ENCODE data around the gene SORCS2.

The SORCS2 gene

GRCh38 chr4:7684294-7684693 lies 492.0 kb downstream of the SORCS2 start:
- no peak for DNase-seq

GRCh38 chr4:7686070-7686870 lies 493.9 kb downstream of the SORCS2 start:
- no peak for DNase-seq

- DNase-seq, result no peak
Measured at GRCh38 chr4:7687006-7687405, 494.7 kb downstream of the SORCS2 start.

- DNase-seq, result no peak
Measured at GRCh38 chr4:7687796-7688195, 495.5 kb downstream of the SORCS2 start.

- no peak for DNase-seq
Measured at GRCh38 chr4:7689773-7690693, 497.7 kb downstream of the SORCS2 start.

DNA sequence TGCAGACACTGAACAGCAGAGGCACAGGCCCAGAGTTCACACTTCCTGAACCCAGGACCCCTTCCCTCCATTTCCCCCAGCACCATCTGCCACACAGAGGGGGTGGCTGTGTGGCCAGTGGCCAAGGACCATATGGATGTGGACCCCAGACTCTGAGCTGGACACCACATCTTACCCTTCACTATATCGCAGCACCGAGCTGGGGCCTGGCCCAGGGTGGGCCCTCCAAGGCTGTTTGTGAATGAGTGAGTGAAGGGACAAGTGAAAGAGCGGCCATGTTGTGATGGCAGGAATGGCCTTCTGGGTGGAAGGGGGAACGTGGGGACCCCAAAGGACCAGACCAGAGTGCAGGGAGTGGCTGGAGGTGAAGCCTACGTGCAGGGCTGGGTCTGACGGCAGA lies 498.7 kb downstream of the SORCS2 start:
- no peak for DNase-seq

- peak; percentile 78 for DNase-seq
Measured at GRCh38 chr4:7691982-7692381, 499.6 kb downstream of the SORCS2 start.

DNA sequence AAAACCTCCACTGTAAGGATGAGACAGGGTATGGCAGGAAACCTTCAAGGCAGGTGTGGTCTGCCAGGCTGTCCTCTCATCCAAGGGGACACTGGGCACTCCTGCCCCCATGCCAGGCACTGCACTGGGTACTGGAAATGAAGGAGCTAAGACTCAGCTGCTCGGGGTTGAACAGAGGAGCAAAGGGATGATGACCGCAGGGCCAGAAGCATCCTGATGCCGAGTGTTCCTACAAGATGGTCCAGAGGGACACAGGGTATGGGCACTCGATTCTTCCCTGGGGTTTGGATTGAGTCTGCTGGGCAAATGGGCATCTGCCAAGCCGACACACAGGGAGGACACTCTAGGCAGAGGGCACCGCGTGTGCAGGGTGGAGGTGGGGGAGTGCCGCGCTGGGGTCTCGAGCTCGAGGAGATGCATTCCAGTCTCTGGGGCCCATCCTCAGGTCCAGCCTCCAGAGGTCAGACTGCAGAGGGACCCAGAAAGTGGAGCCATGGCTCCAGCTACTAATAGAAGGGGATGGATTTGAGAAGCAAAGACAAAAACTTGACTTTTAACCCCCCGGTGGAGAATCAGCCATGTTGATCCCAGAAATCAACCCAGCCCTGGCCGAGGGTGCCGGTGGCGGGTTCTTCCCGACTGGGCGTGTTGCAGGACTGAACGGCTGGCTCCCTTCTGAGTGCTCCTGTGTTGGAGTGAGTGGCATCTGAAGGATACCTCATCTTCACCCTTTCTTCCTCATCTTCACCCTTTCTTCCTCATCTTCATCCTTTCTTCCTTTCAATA lies 500.3 kb downstream of the SORCS2 start:
- DNase-seq, result no peak

GRCh38 chr4:7693237-7693608 lies 500.9 kb downstream of the SORCS2 start:
- DNase-seq, result no peak

DNA sequence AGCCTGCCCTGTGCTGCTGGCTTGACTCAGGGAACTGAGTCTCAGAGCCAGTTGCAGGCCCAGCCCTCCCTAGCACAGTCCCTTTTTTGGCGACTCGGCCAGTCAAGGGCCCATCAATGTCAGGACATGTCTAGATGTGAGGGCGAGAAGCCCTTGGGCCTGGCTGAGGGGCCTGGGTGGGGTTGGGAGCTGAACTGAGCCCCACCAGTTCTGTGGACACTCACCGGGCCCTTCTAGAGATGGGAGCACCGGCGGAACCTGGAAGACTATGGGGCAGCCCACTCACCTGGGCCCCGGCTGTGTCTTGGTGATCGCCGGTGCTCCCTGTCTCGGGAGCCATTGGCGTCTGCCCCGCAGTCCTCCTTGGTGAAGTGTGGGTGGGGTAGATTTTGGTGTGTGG lies 501.4 kb downstream of the SORCS2 start:
- DNase-seq, result no peak

DNA sequence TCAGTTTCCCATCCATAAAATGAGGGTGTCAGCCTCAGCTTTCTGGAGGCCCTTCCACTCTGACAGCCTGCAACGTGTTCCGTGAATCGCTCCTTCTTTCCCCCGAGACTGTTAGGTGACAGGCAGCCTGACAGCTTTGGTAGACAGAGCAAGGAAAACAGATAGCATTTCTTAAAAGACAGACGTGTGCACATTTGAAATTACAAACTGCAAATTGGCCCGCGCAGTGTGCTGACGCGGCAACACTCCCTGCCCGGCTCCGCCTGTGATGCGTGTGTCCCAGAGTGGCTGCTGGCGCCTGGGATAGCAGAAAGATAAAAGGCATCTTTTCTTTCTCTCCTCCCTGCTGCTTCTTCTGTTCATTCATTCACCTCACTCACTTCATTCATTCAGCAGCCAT lies 502.0 kb downstream of the SORCS2 start:
- no peak for DNase-seq

GRCh38 chr4:7697343-7697742 lies 505.0 kb downstream of the SORCS2 start:
- DNase-seq, result peak; percentile 69

DNA sequence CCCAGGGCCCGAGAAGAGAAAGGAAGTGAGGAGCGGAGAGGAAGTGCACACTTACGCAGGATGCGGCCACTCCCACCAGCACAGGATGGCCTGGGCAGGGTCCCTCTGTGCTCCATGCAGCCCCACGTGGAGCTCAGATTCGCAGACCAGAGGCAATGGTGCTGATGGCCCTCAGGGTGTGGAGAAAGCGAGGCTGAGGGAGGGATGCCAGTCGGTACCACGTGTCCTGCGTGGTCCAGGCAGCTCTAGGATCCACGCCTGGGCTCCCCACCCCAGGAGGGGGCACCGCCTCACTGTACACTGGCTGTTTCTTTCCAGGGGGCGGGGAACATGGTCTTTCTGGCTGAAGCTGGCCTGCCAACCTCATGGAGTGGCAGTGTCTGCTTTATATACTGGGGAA lies 505.5 kb downstream of the SORCS2 start:
- DNase-seq, result no peak

DNA sequence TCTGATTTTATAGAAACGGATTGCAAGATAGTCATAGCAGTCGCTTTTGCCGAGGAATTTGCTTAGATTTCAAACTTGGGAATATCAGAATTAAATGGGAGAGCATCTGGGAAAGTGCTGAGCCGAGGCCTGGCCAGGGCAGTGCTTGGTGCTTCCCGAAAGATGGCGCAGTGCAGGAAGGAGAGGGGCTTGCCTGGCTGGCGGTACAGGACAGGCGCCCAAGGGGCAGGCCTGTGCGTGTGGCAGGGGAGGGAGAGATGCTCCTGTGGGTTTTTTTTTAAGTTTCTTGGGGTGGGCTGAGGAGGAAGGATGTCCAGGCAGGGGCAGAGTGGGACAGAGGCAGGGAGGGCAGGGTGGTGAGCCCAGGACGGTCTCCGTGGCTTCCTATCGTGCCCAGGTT lies 506.2 kb downstream of the SORCS2 start:
- DNase-seq, result no peak

- DNase-seq, result peak; percentile 65
Measured at GRCh38 chr4:7699031-7699430, 506.7 kb downstream of the SORCS2 start.

DNA sequence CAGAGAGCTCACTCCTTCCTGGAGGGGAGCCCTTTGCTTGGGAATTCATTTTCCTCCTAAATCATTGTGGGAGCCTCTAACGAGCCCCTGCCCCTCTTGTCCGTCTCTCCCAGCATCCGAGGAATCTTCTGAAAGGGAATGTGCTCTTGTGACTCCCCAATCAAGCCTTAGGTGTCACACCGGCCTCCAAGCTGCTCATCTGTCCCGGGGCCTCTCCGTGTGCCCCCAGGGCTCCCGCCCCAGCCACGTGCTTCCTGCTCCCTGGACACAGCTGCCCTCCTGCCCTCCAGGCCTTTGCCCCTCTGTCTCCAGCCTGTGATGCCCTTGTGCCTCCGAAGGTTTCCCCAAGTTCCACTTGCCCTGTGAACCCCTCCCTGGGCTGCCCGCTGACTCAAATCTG lies 507.5 kb downstream of the SORCS2 start:
- DNase-seq, result no peak

- no peak for DNase-seq
Measured at GRCh38 chr4:7700665-7701064, 508.3 kb downstream of the SORCS2 start.

DNA sequence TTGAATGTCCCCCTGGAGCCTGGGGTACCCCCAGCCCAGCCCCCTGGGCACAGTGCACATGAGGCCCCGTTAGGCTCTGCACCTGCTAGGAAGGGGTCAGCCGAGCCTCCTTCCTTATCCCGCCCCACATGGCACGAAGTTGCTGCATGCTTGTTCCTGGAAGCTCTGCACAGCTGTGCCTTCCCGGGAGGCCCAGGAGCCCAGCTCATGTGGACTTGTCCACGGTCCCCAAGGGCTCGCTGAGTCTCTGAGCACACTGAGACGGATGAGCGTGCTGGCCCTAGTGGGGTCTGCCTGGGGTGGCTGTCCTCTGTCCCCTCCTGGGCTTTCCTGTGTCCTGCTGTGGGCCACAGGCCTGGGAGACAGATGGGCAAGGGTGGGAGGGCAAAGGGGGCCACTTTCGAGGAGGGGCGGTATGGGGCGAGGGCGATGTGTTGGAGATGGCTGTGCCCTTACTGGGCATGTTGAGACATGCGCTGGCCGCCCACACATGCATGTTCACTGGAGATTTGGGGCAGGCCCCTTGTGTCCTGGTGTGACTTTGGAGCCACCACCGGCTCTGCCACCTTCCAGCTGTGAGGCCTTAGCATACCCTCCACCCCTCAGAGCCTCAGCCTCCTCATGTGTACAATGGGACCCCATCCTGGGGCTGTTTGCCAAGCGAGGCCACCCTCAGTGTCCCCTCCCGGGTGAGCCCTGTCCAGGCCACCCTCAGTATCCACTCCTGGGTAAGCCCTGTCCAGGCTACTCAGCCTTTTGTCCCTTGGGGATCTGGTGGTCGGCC lies 509.7 kb downstream of the SORCS2 start:
- DNase-seq, result no peak

GRCh38 chr4:7703688-7704087 lies 511.4 kb downstream of the SORCS2 start:
- DNase-seq, result no peak

DNA sequence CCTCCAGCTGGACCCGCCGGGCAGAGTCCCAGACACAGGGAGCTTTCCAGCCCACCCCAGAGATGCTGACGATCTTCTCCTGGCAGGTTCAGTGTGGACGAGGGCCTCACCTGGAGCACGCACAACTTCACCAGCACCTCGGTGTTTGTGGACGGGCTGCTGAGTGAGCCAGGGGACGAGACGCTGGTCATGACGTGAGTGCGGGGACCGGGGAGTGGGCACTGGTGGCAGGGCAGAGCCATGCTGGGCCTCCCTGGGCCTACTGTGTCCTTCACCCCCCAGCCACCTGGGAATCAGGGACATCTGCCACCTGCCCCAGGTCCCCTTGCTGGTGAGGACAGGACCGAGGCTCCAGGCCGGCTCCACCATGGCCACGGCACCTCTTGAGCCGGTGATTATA lies 511.8 kb downstream of the SORCS2 start:
- DNase-seq, result no peak

GRCh38 chr4:7704625-7705024 lies 512.3 kb downstream of the SORCS2 start:
- DNase-seq, result no peak

GRCh38 chr4:7705062-7705461 lies 512.7 kb downstream of the SORCS2 start:
- peak; percentile 56 for DNase-seq

All from left hindlimb (tissue), 1 donor.